GM12892 (cell line): ENCODE data around the gene GINS2.

Experiments used
- POLR2A ChIP-seq: IDR thresholded peaks from 2 replicates; pipeline ENCODE4 v1.6.1; 2011; ENCODE audit warnings: low read depth, low read length, control low read depth
- POLR2AphosphoS5 ChIP-seq: IDR thresholded peaks from 2 replicates; pipeline ENCODE4 v1.6.1; 2011; ENCODE audit warnings: low read depth, low read length, control low read depth

DNA sequence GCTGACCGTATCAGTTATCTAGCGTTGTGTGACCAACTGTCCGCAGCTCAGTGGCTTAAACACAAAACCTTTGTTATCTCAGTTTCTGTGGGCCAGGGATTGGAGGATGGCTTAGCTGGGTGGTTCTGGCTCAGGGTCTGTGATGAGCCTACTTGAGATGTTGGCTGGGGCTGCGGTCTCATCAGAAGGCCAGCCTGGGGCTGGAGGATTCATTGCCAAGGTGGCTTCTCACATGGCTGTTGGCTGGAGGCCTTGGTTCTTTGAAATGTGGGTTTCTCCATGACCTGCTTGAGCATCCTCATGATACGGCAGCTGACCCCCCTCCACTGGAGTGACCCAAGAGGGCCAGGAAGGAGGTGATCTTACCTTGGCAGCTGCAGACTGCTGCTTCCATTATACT is 58.9 kb downstream of the GINS2 start:
- no peak for TF ChIP-seq POLR2A
- no peak for TF ChIP-seq POLR2AphosphoS5
